GM21423 (cell line): ENCODE data around the gene METTL8.

ENCODE experiments used
- ATAC-seq: cut with Tn5 transposase; IDR thresholded peaks from one replicate; pipeline ENCODE4 v1.9.1; 2021; ENCODE audit warnings: mild to moderate bottlenecking, moderate library complexity; ENCODE audit not compliant: unreplicated experiment

Gene METTL8

DNA sequence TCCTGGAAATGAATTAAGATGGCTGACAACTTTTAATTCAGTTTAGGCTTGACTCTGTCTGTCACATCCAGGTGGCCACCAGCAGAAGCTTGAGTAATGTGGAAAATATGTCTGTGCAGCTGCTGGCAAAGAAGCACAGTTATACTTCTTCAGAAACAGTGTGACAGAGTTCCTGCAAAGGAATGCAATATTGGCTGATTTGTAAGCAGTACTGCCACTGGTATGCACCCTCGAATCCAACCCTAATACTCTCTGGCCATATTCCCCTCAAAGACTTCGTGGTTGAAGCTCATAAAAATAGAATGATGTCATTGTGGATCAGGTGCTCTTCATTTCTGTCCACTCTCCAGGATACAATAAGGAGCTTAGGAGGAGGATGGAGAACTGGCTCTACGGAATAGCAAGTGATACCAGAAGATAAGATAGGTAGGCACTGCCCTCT lies 86.2 kb downstream of the METTL8 start:
- ATAC-seq: no peak

DNA sequence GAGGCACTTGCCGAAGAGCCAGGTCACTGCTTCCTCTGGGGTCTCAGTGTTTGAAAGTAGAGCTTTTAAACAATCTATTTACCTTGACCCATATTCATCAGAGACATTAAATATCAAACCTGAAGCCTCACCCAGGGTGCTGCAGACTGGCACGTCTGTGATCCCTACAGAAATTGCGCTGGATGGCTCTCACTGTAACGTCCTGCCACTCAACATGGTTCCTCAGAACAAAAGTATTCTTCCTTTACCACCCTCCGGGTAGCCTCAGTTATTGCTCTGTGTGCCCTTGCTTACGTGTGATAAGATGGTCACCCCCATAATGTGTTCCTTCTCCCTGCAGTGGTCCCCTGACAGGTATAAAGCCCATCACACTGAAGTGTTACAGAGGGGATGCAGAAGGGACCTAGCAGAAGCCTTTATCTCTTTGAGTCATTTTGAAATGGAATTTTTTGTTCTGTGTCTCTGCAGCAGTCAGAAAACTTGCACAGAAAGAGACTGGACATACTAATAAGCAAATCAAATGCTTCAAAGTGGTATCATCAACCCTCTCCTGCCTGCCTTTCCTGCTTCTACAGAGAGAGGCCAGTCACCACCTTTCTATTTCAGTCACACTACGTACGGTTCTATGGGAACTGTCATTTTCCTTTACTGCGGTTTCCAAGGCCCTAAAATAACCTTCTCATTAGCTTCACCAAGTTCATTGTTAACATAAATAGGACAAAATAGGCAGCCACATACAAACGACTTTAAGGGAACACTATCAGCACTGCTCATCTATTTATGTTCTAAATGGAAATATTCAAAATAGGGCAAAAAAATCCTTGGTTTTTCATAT lies 86.8 kb downstream of the METTL8 start:
- no peak for ATAC-seq

DNA sequence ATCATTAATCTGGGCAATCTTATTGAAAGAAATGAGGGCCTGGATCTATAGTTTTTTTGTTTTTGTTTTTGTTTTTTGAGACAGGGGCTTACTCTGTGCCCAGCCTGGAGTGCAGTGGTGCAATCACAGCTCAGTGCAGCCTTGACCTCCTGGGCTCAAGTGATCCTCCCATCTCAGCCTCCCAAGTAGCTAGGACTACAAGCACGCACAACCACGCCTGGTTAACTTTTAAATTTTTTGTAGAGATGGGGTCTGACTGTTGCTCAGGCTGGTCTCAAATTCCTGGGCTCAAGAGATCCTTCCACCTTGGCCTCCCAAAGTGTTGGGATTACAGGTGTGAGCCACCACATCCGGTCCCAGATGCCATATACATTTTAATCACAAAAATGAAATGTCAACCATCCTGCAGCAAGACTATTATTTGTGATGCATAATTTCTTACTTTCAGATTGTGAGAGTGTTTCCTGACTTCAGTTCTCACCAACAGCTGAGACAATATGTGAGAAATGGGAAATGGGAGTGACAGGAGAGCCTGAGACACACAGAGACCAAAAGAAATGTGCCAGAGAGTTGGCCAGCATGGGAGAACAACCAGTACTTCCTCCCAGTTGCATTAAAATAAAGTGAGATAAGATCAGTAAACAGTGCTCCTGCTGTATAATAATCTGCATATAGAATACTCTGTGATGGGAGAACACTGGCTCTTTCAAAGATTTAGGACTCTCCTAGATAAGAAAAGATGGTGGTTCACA lies 87.6 kb downstream of the METTL8 start:
- no peak for ATAC-seq

DNA sequence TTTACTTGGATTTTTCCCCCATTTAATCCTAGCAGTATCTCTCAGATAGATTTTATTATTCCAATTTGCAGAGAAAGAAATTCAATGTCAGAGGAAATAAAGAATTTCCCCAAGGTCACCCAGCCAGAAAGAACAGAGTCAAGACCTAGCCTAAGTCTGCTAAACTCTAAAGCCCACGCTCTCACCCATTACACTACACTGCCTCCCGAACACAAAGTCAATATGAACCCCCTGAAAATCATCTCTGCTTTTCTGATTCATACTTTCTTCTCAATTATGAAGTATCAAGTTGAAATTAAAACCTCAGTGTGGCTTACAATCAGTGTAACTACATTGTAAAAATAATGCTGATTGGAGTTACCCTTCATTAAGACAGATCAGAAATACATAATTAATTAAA lies 89.6 kb downstream of the METTL8 start:
- ATAC-seq: no peak

DNA sequence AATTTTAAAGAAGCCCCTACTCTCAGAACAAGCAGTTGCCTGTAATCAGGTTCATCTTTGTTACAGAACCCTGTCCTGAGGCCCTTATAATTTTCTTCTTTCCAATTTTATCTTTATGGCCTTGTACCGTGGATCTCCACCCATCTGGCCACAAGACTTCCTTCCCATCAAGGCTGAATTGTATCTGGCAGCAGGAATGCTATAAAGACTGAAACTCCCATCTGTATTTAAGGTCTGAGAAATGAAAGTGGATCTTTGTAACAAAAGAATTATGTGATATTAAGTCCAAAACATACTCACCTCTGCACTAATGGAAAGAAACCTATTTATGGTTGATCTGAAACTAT lies 91.8 kb downstream of the METTL8 start:
- ATAC-seq: no peak

DNA sequence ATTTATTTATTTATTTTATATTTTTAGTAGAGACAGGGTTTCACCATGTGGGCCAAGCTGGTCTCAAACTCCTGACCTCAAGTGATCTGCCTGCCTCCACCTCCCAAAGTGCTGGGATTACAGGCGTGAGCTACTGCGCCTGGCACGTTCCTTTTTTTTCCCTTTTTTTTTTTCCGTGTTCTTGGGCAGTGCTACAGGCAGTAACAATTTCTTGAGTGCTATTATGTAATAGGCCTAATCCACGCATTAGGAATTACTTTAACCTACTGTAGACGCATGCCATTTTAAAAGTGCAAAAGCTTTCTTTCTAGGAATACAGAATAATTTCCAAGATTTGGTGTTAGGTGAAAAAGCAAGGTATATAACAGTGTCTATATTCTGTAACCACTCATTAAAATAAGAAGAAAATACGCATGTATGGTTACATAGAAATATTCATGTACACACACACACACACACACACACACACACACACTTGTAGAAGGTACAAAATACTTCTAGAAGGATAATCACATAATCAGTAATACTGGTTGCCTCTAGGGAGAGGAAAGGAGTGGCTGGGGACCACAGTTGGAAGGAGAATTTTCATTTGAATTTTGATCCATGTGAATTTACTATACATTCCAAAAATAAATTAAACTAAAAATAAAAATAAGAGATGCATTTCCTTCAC lies 92.3 kb downstream of the METTL8 start:
- ATAC-seq: no peak

DNA sequence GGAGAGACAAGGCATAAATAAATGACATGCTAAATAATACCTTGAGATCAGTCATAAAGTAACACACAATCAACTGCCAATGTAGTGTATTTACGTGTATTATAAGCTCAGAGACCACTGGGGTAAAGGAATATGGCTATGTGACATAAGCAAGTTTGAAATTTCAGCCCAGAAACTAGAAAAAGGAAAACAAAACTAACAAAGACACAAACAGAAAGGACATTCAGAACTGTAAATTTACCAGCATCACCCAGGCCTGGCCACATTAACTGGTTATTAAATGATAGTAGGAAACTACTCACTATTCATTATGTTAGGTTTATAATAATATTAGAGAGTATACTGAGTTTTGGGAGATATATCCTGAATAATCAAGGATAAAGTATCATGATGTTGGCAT lies 98.8 kb downstream of the METTL8 start:
- ATAC-seq: no peak

DNA sequence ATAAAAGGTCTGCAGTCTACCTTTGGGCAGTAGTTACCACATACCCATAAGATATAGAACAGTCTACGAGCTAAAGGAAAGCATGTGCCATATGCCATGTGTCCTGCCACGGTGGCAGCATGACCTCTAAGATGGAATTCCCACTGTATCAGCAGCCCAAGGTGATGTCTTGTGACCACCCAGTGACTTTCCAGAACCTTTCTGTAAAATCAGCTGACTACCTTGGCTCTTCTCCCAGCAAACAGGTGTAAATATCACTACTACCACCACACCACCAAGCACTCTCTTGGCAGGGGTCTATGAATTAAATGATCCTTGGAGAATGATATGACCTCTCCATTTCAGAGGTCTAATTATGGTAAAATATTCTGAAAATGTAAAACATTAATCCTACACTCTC lies 99.6 kb downstream of the METTL8 start:
- no peak for ATAC-seq

DNA sequence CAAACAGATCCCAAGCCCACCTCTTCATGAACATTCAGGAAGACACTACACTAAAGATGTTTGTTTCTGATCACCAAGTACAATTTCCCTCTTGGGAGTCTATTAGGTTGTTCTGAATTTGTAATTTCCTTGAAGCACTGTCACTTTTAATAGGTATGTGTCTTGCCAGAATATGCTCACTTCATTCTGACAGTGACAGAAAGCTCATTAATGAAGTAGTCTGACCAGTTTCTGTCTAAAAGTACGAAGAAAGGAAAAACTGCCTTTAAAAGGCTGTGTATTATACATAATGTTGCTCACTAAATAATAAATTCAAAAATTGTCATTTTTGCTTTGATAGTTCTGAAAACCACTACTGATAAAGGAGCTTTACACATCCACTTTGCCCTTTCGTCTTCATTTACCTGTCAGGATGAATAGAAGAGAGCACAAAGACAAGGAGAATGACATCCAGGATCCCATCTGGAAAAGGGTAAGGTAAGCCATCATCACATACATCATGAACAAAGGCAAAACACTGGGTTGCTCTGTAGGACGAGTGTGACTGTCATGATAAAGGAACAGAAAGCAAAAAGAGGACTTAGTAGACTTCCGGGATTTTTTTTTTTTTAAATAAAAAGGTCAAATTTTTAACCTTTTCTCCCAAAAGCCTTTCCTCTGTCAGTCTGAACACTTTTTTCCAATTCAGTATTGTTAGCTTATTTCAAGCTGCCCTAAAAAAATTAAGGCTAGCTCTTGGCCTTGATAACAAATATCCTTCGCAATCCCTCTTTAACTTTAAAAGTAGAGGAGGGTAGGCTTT lies 103.4 kb downstream of the METTL8 start:
- no peak for ATAC-seq

DNA sequence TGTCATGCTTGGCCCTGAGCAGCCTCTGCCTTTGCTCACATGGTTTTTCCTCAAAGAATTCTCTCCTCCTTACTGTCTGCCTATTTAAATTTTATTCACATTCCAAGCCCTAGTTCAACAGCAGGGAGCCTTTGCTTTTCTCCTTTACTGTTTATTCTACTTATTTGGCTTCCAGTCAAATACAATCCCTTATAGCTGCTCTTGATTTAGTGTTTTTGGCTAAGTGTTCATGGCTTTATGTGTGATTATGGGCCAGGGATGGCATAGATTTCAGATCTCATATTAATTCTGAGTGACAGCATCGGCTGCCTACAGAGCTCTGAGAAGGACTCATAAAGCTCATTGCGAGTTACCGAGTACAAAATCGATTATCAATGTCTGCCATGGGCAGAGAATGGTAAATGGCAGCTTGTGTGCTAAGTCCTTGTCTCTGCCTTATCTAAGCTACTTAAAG lies 106.7 kb downstream of the METTL8 start:
- ATAC-seq: no peak

DNA sequence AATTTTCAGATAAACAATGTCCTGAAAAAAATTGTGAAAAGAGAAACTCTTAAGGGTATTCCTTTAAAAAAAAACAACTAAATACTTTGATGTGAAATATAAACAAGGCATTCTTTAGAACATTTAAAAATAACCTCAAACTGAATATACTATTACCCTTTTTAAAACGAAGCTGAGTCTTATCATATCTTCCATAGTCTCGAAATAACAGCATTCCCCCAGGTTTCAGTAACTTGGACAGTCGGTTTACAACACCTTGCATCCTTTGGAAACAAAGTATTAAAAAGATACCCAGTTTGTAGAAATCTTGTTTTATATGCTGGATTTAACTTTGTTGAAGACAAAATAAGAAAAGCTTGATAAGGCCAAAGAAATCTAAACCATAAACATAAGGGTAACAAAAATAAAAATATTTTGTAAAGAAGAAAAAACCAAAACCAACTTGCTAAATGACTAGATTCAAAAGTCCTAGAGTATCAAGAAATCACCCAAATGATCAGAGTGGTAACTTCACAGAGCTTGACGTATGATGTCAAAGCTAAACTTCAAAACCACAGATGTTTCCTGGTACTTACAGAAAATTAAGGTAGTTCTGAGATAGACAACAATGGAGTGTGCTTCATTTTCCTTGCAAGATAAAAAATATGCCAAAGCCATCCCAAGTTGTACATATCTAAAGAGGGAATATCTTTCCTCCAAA lies 107.8 kb downstream of the METTL8 start:
- ATAC-seq: no peak

DNA sequence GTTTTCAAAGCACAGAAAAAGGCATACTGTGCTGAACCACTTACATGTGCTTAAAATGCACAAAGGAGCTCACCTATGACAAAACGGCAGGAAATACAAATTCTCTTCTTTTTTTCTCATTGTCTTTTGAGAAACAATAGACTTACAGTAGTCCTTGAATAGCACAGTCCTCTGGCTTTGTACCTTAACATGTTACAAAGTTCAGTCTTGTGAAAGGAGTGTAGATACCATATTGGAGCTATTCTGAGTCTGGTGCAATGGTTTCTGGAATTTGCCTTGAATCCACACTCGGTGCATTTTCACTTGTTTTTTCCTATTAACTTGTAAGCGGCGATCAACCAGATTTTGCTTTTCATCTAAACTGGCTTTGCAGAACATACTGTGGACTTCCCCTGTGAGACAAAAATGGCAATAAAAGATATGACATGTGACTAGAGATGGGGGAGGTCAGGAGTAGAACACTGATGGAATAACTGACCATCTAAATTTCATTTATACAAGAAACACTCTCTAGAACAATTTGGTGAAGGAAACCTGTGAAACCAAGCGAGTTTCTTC lies 109.7 kb downstream of the METTL8 start:
- no peak for ATAC-seq

DNA sequence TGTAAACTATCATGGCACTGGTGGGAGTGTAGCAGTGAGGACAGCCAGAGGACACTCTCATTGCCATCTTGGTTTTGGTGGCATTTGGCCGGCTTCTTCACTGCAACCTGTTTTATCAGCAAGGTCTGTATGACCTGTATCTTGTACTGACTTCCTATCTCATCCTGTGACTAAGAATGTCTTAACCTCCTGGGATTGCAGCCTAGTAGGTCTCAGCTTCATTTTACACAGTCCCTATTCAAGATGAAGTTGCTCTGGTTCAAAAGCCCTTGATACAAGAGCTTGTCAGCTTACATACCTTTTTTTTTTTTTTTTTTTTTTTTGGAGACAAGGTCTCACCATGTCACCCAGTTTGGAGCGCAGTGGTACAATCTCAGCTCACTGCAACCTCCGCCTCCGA lies 110.9 kb downstream of the METTL8 start:
- no peak for ATAC-seq

DNA sequence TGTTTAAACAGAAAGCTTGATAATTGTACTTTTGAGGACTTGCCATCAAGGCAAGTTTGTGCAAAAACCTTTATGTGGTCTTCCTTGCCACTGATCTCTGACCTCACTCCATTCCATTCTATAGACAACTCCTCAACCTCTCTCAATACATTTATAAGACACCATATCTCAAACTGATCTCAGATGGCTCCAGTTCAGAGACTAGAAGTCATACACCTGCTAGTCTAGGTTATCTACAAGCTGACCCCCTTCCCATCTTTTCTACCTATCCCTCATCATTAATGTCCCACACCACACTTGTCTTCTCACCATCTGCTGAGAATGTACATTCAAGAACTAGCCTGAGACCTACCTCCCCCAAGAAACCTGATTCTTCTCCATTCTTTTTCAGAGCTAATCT lies 113.1 kb downstream of the METTL8 start:
- no peak for ATAC-seq

DNA sequence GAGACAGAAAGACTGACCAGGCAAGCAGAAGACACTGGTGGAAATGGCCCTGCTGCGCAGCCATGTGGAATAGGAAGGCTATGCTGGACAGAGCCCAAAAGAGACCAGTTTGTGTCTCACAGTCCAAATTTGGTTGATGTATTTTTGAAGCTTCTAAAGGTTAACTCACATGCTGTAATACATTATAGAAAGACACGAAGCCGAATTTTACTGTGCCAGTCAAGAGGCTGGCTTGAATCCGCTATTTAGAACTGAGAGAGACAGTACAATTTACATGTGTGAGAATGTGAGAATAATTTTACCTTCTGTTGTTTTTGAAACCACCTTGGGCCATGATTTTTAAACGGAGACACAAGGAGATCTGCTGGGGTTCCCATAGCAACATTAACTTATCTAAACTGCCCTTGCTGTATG lies 113.6 kb downstream of the METTL8 start:
- ATAC-seq: peak; percentile 43

DNA sequence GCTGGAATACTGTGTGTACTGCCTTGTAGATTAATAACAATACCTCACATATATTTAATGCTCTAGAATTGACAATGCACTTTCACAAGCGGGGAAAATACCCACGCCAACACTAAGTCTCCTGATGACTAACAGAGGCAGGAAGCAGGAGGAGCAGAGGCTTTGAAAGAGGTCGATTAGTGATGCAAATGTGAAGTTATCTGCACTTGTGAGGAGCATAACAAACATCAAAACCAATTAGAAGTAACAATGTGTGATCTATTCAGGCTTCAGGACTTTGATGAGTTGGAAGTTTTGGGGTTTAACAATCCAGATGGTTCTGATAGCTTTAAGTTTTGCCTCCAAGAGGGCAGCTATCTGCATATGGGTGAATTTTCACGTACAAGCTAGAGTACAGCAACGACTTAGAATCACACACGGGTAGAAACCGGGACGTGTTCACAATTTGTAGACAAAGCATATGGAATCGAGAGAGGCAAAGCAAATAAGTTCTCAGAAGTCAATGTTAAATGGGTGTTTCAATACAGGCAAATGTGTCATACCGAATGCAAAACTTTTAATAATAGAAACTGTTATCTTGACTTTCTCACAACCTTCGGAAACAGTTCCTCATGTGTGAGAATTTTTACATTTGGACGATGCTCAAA lies 114.5 kb downstream of the METTL8 start:
- peak; percentile 48 for ATAC-seq

DNA sequence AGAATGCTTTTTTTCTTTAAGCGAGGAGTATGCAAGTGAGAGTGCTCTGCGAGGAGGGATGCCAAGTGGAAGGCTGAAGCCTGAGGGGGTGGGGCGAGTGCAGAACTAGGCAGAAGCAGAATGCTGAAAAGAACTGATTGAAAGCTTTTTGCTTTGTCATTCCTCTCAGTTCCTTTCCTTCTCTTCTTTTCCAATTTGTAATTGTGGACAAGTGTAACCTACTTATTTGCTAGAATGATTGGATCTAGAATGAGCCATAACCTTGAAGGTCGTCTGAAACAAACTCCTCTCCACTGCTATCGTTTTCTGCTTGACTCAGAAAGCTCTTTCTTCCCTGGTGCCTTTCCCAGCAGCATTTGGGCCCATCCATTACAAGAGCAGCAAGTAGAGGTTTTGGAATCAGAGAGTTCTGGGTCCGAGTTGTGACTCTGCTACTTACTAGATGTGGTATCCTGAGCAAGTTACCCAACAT lies 115.3 kb downstream of the METTL8 start:
- no peak for ATAC-seq

DNA sequence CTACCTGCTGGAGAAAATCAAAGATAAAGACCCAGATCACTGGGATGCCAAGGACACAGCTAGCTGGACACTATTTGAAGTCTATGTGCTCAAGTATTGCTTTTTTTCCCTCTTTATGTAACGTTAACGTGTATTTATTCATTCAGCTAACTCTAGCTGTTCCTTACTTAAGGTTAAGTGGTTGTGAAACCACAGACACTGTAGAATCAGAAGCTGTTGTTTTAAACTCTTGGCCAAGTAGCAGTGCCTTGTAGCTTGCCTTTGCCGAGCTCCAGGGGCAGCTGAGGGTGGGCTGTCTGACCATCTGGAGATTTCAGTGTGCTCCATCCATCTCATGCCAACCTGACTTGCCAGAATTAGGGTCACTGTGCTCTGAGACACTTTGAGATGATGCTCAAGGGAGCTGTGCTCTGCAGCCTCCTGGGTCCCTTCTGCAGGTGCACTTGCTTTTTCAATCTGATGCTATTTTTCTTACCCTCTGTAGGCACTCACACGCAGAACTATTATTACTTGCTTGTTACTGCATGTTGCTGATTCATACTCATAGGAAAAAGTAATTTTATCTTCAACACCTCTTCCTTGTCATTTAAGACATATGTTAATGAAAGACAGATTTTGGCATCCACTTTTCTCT lies 116.2 kb downstream of the METTL8 start:
- no peak for ATAC-seq
